ENCODE measurements around the gene ARMC8.

DNA sequence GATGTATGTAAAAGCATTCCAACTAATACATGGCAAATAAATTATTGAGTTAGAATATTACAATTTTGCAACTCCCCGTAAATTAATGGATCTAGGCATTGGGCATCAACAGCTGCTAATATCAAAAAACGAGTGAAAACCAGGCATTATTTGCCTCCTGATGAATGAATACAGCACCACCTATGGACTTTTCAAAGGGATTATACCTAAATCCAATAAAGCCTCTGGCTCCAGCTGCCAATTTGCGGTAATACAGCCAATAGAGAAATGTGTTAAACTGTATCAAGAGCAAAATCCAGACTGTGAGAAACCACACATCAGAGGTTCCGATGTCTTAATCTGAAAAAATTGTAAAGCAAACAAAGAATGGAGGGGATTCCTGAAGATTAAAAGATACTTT lies 38.6 kb upstream of the ARMC8 start:
- TF ChIP-seq POLR2AphosphoS5 (IDR thresholded peaks at IDR 0.05) (no peak), POLR2A (IDR thresholded peaks at IDR 0.05; ENCODE audit: low read depth) (no peak)
